H1 (cell line): Measurements from ENCODE around the gene OSR1. TPM values are rescaled to one million over a fixed set of nuclear protein-coding genes. Genes with fewer than 3 reads are reported as not detected.

Experiments used
- BCL11A ChIP-seq, 2 experiments: IDR thresholded peaks; one replicate each; pipeline ENCODE4 v1.6.1; 2011; ENCODE audit warnings: low read depth in 2 of 2, low read length in 2 of 2, mild to moderate bottlenecking in 2 of 2
- CHD7 ChIP-seq: fragments of 300-600 bp; sonication (generic); IDR thresholded peaks from 2 replicates; pipeline ENCODE4 v1.7.1; 2012; ENCODE audit warnings: low read length, moderate library complexity, mild to moderate bottlenecking, inconsistent platforms; ENCODE audit not compliant: insufficient replicate concordance
- MAX ChIP-seq: IDR thresholded peaks from 2 replicates; pipeline ENCODE4 v1.6.1; 2012; ENCODE audit warnings: inconsistent platforms
- NRF1 ChIP-seq: IDR thresholded peaks from 2 replicates; pipeline ENCODE4 v1.6.1; 2011; ENCODE audit warnings: mild to moderate bottlenecking, low read depth, low read length, improper control_type of control experiment
- SP1 ChIP-seq: IDR thresholded peaks from 2 replicates; pipeline ENCODE4 v1.6.1; 2011; ENCODE audit warnings: low read depth, low read length
- SP4 ChIP-seq: IDR thresholded peaks from 2 replicates; pipeline ENCODE4 v1.6.1; 2012; ENCODE audit warnings: low read length, inconsistent platforms
- polyA plus RNA-seq, 7 experiments: library from polyadenylated mRNA; depleted of rRNA in 3 of 7; stranded (reverse) in 5 of 7; unstranded in 2 of 7; fragments of >200 nt in 5 of 7; fragments of 200-250 nt in 2 of 7; gene quantifications; 1 replicate in 5 of 7; 2 replicates in 1 of 7; 4 replicates in 1 of 7; pipeline versions ENCODE4 v1.2.1 to v1.2.3, GENCODE V29; 2011 to 2013; ENCODE audit warnings: missing spikeins in 2 of 7, mixed read lengths in 2 of 7
- total RNA-seq: library from RNA; stranded (reverse); fragmentation: NEBNext Ultra II Directional; extraction: Animal tissue kit (Norgen Biotek cat#: 25700); gene quantifications from 2 replicates; pipeline ENCODE4 v1.2.1, GENCODE V29; 2021

Gene OSR1
- total and polyA plus RNA-seq, 2 of the 8 experiments (the other 6 are each of a cell fraction or from before 2014, with no cell fraction given), result 0.05 to 0.22 TPM

GRCh38 chr2:19360266-19360965 lies 2.0 kb upstream of the OSR1 start (continued):
- TF ChIP-seq BCL11A (IDR thresholded peaks at IDR 0.05; ENCODE audit: low read depth in 2 of 2, low read length in 2 of 2), result no peak
- TF ChIP-seq SP4, result no peak
- TF ChIP-seq SP1, result no peak
- no peak for TF ChIP-seq NRF1
- no peak for TF ChIP-seq CHD7
- TF ChIP-seq MAX, result no peak
- TF ChIP-seq, all 59 proteins: peak for 0
